ENCODE results near the gene MGMT. TPM values are rescaled to one million over a fixed set of nuclear protein-coding genes. Genes with fewer than 3 reads are reported as not detected.

The MGMT gene
- total RNA-seq, 1 experiment from 2014 or later = 18.6 TPM

GRCh38 chr10:129468187-129468586, 1.1 kb downstream of the MGMT start:
- no peak for DNase-seq
- H3K36me3 ChIP-seq (replicated peaks; ENCODE audit: control insufficient read depth, insufficient read depth, low read length) = no peaks in the 10 kb centered on the region
- H3K4me3 ChIP-seq (ENCODE audit: insufficient read depth, low read depth, low read length) = no peak overlapping the region
- H3K27me3 ChIP-seq (ENCODE audit: control insufficient read depth, insufficient read depth, low read length) = no peaks in the 10 kb centered on the region

- no peak for DNase-seq
Measured at GRCh38 chr10:129470103-129470851, 3.2 kb downstream of the MGMT start.

GRCh38 chr10:129471447-129472175, 4.6 kb downstream of the MGMT start:
- DNase-seq = no peak
- H3K4me3 ChIP-seq (ENCODE audit: insufficient read depth, low read depth, low read length) = no peak overlapping the region
- no peaks in the 10 kb centered on the region for H3K27me3 ChIP-seq (ENCODE audit: control insufficient read depth, insufficient read depth, low read length)
- H3K36me3 ChIP-seq (replicated peaks; ENCODE audit: control insufficient read depth, insufficient read depth, low read length) = no peaks in the 10 kb centered on the region

More at GRCh38 chr10:129470103-129470851, 3.2 kb downstream of the MGMT start:
- H3K36me3 ChIP-seq (replicated peaks; ENCODE audit: control insufficient read depth, insufficient read depth, low read length) = no peaks in the 10 kb centered on the region
- H3K27me3 ChIP-seq (ENCODE audit: control insufficient read depth, insufficient read depth, low read length) = no peaks in the 10 kb centered on the region
- H3K4me3 ChIP-seq (ENCODE audit: insufficient read depth, low read depth, low read length) = no peak overlapping the region

- H3K36me3 ChIP-seq (replicated peaks; ENCODE audit: control insufficient read depth, insufficient read depth, low read length) = no peaks in the 10 kb centered on the region
- H3K4me3 ChIP-seq (ENCODE audit: insufficient read depth, low read depth, low read length) = no peak overlapping the region
- H3K27me3 ChIP-seq (ENCODE audit: control insufficient read depth, insufficient read depth, low read length) = no peaks in the 10 kb centered on the region
- no peak for DNase-seq
Measured at GRCh38 chr10:129472696-129473555, 5.9 kb downstream of the MGMT start.

GRCh38 chr10:129474642-129475041, 7.6 kb downstream of the MGMT start:
- H3K4me3 ChIP-seq (ENCODE audit: insufficient read depth, low read depth, low read length) = no peak overlapping the region
- no peak for DNase-seq
- H3K27me3 ChIP-seq (ENCODE audit: control insufficient read depth, insufficient read depth, low read length) = no peaks in the 10 kb centered on the region
- no peaks in the 10 kb centered on the region for H3K36me3 ChIP-seq (replicated peaks; ENCODE audit: control insufficient read depth, insufficient read depth, low read length)

- Histone ChIP-seq H3K4me3 (ENCODE audit: insufficient read depth, low read depth, low read length) (no peak overlapping the region), H3K27me3 (ENCODE audit: control insufficient read depth, insufficient read depth, low read length) (no peaks in the 10 kb centered on the region), H3K36me3 (replicated peaks; ENCODE audit: control insufficient read depth, insufficient read depth, low read length) (no peaks in the 10 kb centered on the region)
- DNase-seq = no peak
Measured at GRCh38 chr10:129476431-129476830, 9.4 kb downstream of the MGMT start.

- no peak overlapping the region for H3K4me3 ChIP-seq (ENCODE audit: insufficient read depth, low read depth, low read length)
- H3K36me3 ChIP-seq (replicated peaks; ENCODE audit: control insufficient read depth, insufficient read depth, low read length) = no peaks in the 10 kb centered on the region
- H3K27me3 ChIP-seq (ENCODE audit: control insufficient read depth, insufficient read depth, low read length) = no peaks in the 10 kb centered on the region
- DNase-seq = no peak
Measured at GRCh38 chr10:129477051-129477450, 10.0 kb downstream of the MGMT start.

GRCh38 chr10:129481641-129482040, 14.6 kb downstream of the MGMT start:
- no peak for DNase-seq
- no peaks in the 10 kb centered on the region for H3K36me3 ChIP-seq (replicated peaks; ENCODE audit: control insufficient read depth, insufficient read depth, low read length)
- H3K27me3 ChIP-seq (ENCODE audit: control insufficient read depth, insufficient read depth, low read length) = no peaks in the 10 kb centered on the region
- no peak overlapping the region for H3K4me3 ChIP-seq (ENCODE audit: insufficient read depth, low read depth, low read length)

GRCh38 chr10:129483430-129484010, 16.5 kb downstream of the MGMT start:
- no peak for DNase-seq
- Histone ChIP-seq H3K4me3 (ENCODE audit: insufficient read depth, low read depth, low read length) (no peak overlapping the region), H3K36me3 (replicated peaks; ENCODE audit: control insufficient read depth, insufficient read depth, low read length) (no peaks in the 10 kb centered on the region), H3K27me3 (ENCODE audit: control insufficient read depth, insufficient read depth, low read length) (no peaks in the 10 kb centered on the region)

GRCh38 chr10:129486805-129487204, 19.8 kb downstream of the MGMT start:
- Histone ChIP-seq H3K4me3 (ENCODE audit: insufficient read depth, low read depth, low read length) (no peak overlapping the region), H3K27me3 (ENCODE audit: control insufficient read depth, insufficient read depth, low read length) (no peaks in the 10 kb centered on the region), H3K36me3 (replicated peaks; ENCODE audit: control insufficient read depth, insufficient read depth, low read length) (no peaks in the 10 kb centered on the region)
- DNase-seq = no peak

- no peak for DNase-seq
- H3K36me3 ChIP-seq (replicated peaks; ENCODE audit: control insufficient read depth, insufficient read depth, low read length) = no peaks in the 10 kb centered on the region
- no peak overlapping the region for H3K4me3 ChIP-seq (ENCODE audit: insufficient read depth, low read depth, low read length)
- no peaks in the 10 kb centered on the region for H3K27me3 ChIP-seq (ENCODE audit: control insufficient read depth, insufficient read depth, low read length)
Measured at GRCh38 chr10:129491123-129491734, 24.2 kb downstream of the MGMT start.

GRCh38 chr10:129494176-129494575, 27.1 kb downstream of the MGMT start:
- Histone ChIP-seq H3K27me3 (ENCODE audit: control insufficient read depth, insufficient read depth, low read length) (no peaks in the 10 kb centered on the region), H3K36me3 (replicated peaks; ENCODE audit: control insufficient read depth, insufficient read depth, low read length) (no peaks in the 10 kb centered on the region), H3K4me3 (ENCODE audit: insufficient read depth, low read depth, low read length) (no peak overlapping the region)
- DNase-seq = no peak

GRCh38 chr10:129494740-129495139, 27.7 kb downstream of the MGMT start:
- Histone ChIP-seq H3K4me3 (ENCODE audit: insufficient read depth, low read depth, low read length) (no peak overlapping the region), H3K27me3 (ENCODE audit: control insufficient read depth, insufficient read depth, low read length) (no peaks in the 10 kb centered on the region)
- no peak for DNase-seq

GRCh38 chr10:129495256-129495655, 28.2 kb downstream of the MGMT start:
- no peaks in the 10 kb centered on the region for H3K36me3 ChIP-seq (replicated peaks; ENCODE audit: control insufficient read depth, insufficient read depth, low read length)
- no peak overlapping the region for H3K4me3 ChIP-seq (ENCODE audit: insufficient read depth, low read depth, low read length)
- no peak for DNase-seq
- H3K27me3 ChIP-seq (ENCODE audit: control insufficient read depth, insufficient read depth, low read length) = no peaks in the 10 kb centered on the region

More at GRCh38 chr10:129494740-129495139, 27.7 kb downstream of the MGMT start:
- no peaks in the 10 kb centered on the region for H3K36me3 ChIP-seq (replicated peaks; ENCODE audit: control insufficient read depth, insufficient read depth, low read length)

Data from H7 (cell line).